Measurements from ENCODE around the gene SIK1.
"Not testable (repeated sequence)": the region's sequence is repeated elsewhere in the genome, so short reads cannot be mapped to it uniquely, and the experiment has no call there.

The SIK1 gene

GRCh38 chr21:43410456-43411068 is 16.4 kb downstream of the SIK1 start:
- in situ Hi-C loops (cut with HindIII; ENCODE audit: low sequenced_read_pairs); H3K4me3 ChIP-seq (ENCODE audit: low read depth, low read length); DNase-seq (ENCODE audit: low read depth, low spot score): not testable (repeated sequence)

- H3K4me3 ChIP-seq (ENCODE audit: low read depth, low read length); DNase-seq (ENCODE audit: low read depth, low spot score); in situ Hi-C loops (cut with HindIII; ENCODE audit: low sequenced_read_pairs): not testable (repeated sequence)
Measured at GRCh38 chr21:43407139-43407538, 19.8 kb downstream of the SIK1 start.

- H3K4me3 ChIP-seq (ENCODE audit: low read depth, low read length); DNase-seq (ENCODE audit: low read depth, low spot score); in situ Hi-C loops (cut with HindIII; ENCODE audit: low sequenced_read_pairs): not testable (repeated sequence)
Measured at GRCh38 chr21:43404450-43404849, 22.5 kb downstream of the SIK1 start.

GRCh38 chr21:43403651-43404430 is 23.1 kb downstream of the SIK1 start:
- DNase-seq (ENCODE audit: low read depth, low spot score); in situ Hi-C loops (cut with HindIII; ENCODE audit: low sequenced_read_pairs); H3K4me3 ChIP-seq (ENCODE audit: low read depth, low read length): not testable (repeated sequence)

- DNase-seq (ENCODE audit: low read depth, low spot score); in situ Hi-C loops (cut with HindIII; ENCODE audit: low sequenced_read_pairs); H3K4me3 ChIP-seq (ENCODE audit: low read depth, low read length): not testable (repeated sequence)
Measured at GRCh38 chr21:43401125-43401524, 25.8 kb downstream of the SIK1 start.

GRCh38 chr21:43399595-43400015 is 27.3 kb downstream of the SIK1 start:
- DNase-seq (ENCODE audit: low read depth, low spot score); in situ Hi-C loops (cut with HindIII; ENCODE audit: low sequenced_read_pairs); H3K4me3 ChIP-seq (ENCODE audit: low read depth, low read length): not testable (repeated sequence)

GRCh38 chr21:43399136-43399535 is 27.8 kb downstream of the SIK1 start:
- in situ Hi-C loops (cut with HindIII; ENCODE audit: low sequenced_read_pairs); DNase-seq (ENCODE audit: low read depth, low spot score); H3K4me3 ChIP-seq (ENCODE audit: low read depth, low read length): not testable (repeated sequence)

- in situ Hi-C loops (cut with HindIII; ENCODE audit: low sequenced_read_pairs); DNase-seq (ENCODE audit: low read depth, low spot score); H3K4me3 ChIP-seq (ENCODE audit: low read depth, low read length): not testable (repeated sequence)
Measured at GRCh38 chr21:43398533-43398932, 28.4 kb downstream of the SIK1 start.

- in situ Hi-C loops (cut with HindIII; ENCODE audit: low sequenced_read_pairs); DNase-seq (ENCODE audit: low read depth, low spot score); H3K4me3 ChIP-seq (ENCODE audit: low read depth, low read length): not testable (repeated sequence)
Measured at GRCh38 chr21:43398000-43398399, 28.9 kb downstream of the SIK1 start.

- in situ Hi-C loops (cut with HindIII; ENCODE audit: low sequenced_read_pairs); DNase-seq (ENCODE audit: low read depth, low spot score); H3K4me3 ChIP-seq (ENCODE audit: low read depth, low read length): not testable (repeated sequence)
Measured at GRCh38 chr21:43397439-43397808, 29.5 kb downstream of the SIK1 start.

GRCh38 chr21:43396788-43397438 is 30.0 kb downstream of the SIK1 start:
- DNase-seq (ENCODE audit: low read depth, low spot score); in situ Hi-C loops (cut with HindIII; ENCODE audit: low sequenced_read_pairs); H3K4me3 ChIP-seq (ENCODE audit: low read depth, low read length): not testable (repeated sequence)

- DNase-seq (ENCODE audit: low read depth, low spot score); H3K4me3 ChIP-seq (ENCODE audit: low read depth, low read length); in situ Hi-C loops (cut with HindIII; ENCODE audit: low sequenced_read_pairs): not testable (repeated sequence)
Measured at GRCh38 chr21:43383351-43383750, 43.6 kb downstream of the SIK1 start.

GRCh38 chr21:43382902-43383301 is 44.0 kb downstream of the SIK1 start:
- DNase-seq (ENCODE audit: low read depth, low spot score); in situ Hi-C loops (cut with HindIII; ENCODE audit: low sequenced_read_pairs): not testable (repeated sequence)

GRCh38 chr21:43380852-43381533 is 45.9 kb downstream of the SIK1 start:
- DNase-seq (ENCODE audit: low read depth, low spot score); H3K4me3 ChIP-seq (ENCODE audit: low read depth, low read length); in situ Hi-C loops (cut with HindIII; ENCODE audit: low sequenced_read_pairs): not testable (repeated sequence)

More at GRCh38 chr21:43382902-43383301, 44.0 kb downstream of the SIK1 start:
- not testable (repeated sequence) for H3K4me3 ChIP-seq (ENCODE audit: low read depth, low read length)

- DNase-seq (ENCODE audit: low read depth, low spot score); in situ Hi-C loops (cut with HindIII; ENCODE audit: low sequenced_read_pairs); H3K4me3 ChIP-seq (ENCODE audit: low read depth, low read length): not testable (repeated sequence)
Measured at GRCh38 chr21:43380337-43380736, 46.6 kb downstream of the SIK1 start.

GRCh38 chr21:43379626-43380122 is 47.3 kb downstream of the SIK1 start:
- in situ Hi-C loops (cut with HindIII; ENCODE audit: low sequenced_read_pairs); DNase-seq (ENCODE audit: low read depth, low spot score); H3K4me3 ChIP-seq (ENCODE audit: low read depth, low read length): not testable (repeated sequence)

Data from astrocyte of the spinal cord (primary cell).